HAP-1 (cell line): Measurements from ENCODE around the gene CHCHD3.

ENCODE experiments used
- DNase-seq, 2 experiments: peaks; one replicate each; pipeline ENCODE4 v3.0.0-alpha.2; 2016 to 2020; ENCODE audit warnings: low spot score in 2 of 2
- H3K27me3 ChIP-seq: fragments of 250-450 bp; sonication (Bioruptor Pico); 2 replicates; pipeline ENCODE4 v1.5.1; 2020; ENCODE audit warnings: low read depth, mild to moderate bottlenecking, moderate library complexity
- H3K36me3 ChIP-seq: fragments of 250-450 bp; sonication (Bioruptor Pico); replicated peaks from 2 replicates; pipeline ENCODE4 v1.5.1; 2020; ENCODE audit warnings: mild to moderate bottlenecking
- H3K4me1 ChIP-seq: fragments of 250-450 bp; sonication (Bioruptor Pico); 2 replicates; pipeline ENCODE4 v1.5.1; 2020; ENCODE audit warnings: mild to moderate bottlenecking
- H3K4me3 ChIP-seq: fragments of 250-450 bp; sonication (Bioruptor Pico); 2 replicates; pipeline ENCODE4 v1.5.1; 2020; ENCODE audit warnings: mild to moderate bottlenecking, moderate library complexity
- H3K9me3 ChIP-seq: fragments of 250-450 bp; sonication (Bioruptor Pico); 2 replicates; pipeline ENCODE4 v1.5.1; 2020; ENCODE audit warnings: mild to moderate bottlenecking, moderate library complexity
- in situ Hi-C: fragments of 300-500 bp; cut with MboI; formaldehyde crosslinking; loops from 3 replicates; pipeline ENCODE4 v1.14.3; 2020; ENCODE audit warnings: low sequenced_read_pairs, inconsistent platforms, mixed read lengths

CHCHD3 gene

GRCh38 chr7:132768099-132768498, 313.8 kb downstream of the CHCHD3 start:
- in situ Hi-C loops, result no loop called here

DNA sequence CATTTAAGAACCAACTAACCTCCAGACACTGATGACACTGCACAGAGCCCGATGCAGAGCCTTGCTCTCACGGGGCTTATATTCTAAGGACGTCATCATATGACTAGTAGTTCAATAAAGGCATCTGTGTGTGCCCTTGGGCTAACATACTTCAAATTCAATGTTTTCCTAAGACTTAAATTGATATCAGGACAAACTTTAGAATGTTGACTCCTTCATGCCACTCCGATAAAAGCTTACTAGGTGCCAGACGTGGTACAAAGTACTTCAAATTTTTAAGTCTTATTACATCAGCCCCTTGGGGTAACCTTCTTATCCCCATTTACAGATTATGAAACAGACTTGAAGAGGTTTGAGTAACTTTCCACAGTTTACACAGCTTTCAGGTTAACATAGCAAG, 314.5 kb downstream of the CHCHD3 start:
- H3K36me3 ChIP-seq, result no peaks in the 10 kb centered on the region
- no peaks in the 10 kb centered on the region for H3K9me3 ChIP-seq
- peaks cover 36% of the 10 kb centered on the region for H3K27me3 ChIP-seq
- in situ Hi-C loops, result no loop called here
- no peak for DNase-seq
- no peaks in the 10 kb centered on the region for H3K4me1 ChIP-seq
- H3K4me3 ChIP-seq, result no peak overlapping the region

More at GRCh38 chr7:132768099-132768498, 313.8 kb downstream of the CHCHD3 start:
- DNase-seq, result no peak
- H3K36me3 ChIP-seq, result no peaks in the 10 kb centered on the region
- H3K4me1 ChIP-seq, result no peaks in the 10 kb centered on the region
- peaks cover 29% of the 10 kb centered on the region for H3K27me3 ChIP-seq
- no peak overlapping the region for H3K4me3 ChIP-seq
- no peaks in the 10 kb centered on the region for H3K9me3 ChIP-seq

GRCh38 chr7:132766660-132767059, 315.2 kb downstream of the CHCHD3 start:
- DNase-seq, result no peak
- Histone ChIP-seq H3K4me3 (no peak overlapping the region), H3K36me3 (no peaks in the 10 kb centered on the region), H3K9me3 (no peaks in the 10 kb centered on the region), H3K4me1 (no peaks in the 10 kb centered on the region), H3K27me3 (peaks cover 40% of the 10 kb centered on the region)
- in situ Hi-C loops, result no loop called here

DNA sequence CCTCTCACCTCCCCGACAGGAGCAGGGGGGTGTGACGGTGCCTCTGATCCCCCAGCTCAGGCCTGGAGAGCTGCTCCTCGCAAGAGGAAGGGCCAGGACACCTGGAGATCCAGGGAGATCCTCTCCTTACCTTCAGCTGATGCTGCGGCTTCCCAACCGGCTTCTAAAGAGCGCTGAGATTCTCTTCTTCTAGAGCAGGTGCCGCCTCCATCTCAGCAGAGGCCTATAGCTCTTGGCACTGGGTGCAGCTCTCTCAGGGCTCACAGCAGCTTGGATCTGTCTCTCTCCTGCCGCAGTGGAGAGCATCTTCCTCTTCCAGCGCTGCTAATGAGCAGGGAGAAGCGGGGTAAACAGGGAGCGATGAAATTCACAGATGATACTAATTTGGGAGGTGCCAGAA, 316.0 kb downstream of the CHCHD3 start:
- in situ Hi-C loops, result no loop called here

DNA sequence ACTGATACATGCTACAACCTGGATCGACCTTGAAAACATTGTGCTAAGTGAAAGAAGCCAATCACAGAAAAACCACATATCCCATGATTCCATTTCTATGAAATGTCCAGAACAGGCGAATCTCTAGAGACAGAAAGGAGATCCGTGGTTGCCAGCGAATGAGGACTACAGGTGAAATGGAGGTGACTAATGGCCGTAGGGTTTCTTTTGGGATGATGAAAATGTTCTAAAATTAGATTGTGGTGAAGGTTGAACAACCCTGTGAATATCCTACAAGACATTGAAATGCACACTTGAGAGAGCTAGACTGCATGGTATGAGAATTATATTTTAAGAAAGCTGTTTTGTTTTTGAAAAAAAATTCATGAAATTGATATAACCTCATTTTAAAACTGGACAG, 317.1 kb downstream of the CHCHD3 start:
- H3K27me3 ChIP-seq, result peaks cover 55% of the 10 kb centered on the region
- no peak for DNase-seq
- in situ Hi-C loops, result no loop called here
- H3K4me1 ChIP-seq, result no peaks in the 10 kb centered on the region
- H3K4me3 ChIP-seq, result no peak overlapping the region
- no peaks in the 10 kb centered on the region for H3K36me3 ChIP-seq
- no peaks in the 10 kb centered on the region for H3K9me3 ChIP-seq

More for the DNA sequence above, 316.0 kb downstream of the CHCHD3 start:
- Histone ChIP-seq H3K9me3 (no peaks in the 10 kb centered on the region), H3K36me3 (no peaks in the 10 kb centered on the region), H3K4me1 (no peaks in the 10 kb centered on the region), H3K27me3 (peaks cover 45% of the 10 kb centered on the region), H3K4me3 (no peak overlapping the region)
- DNase-seq, result no peak

- Histone ChIP-seq H3K9me3 (no peaks in the 10 kb centered on the region), H3K27me3 (peaks cover 77% of the 10 kb centered on the region), H3K36me3 (no peaks in the 10 kb centered on the region), H3K4me3 (no peak overlapping the region), H3K4me1 (no peaks in the 10 kb centered on the region)
- in situ Hi-C loops, result no loop called here
- DNase-seq, result no peak
Observed at GRCh38 chr7:132760866-132761265, 321.0 kb downstream of the CHCHD3 start.

GRCh38 chr7:132760244-132760623, 321.7 kb downstream of the CHCHD3 start:
- in situ Hi-C loops, result no loop called here
- H3K9me3 ChIP-seq, result no peaks in the 10 kb centered on the region
- no peaks in the 10 kb centered on the region for H3K4me1 ChIP-seq
- H3K4me3 ChIP-seq, result no peak overlapping the region
- DNase-seq, result no peak
- peaks cover 78% of the 10 kb centered on the region for H3K27me3 ChIP-seq
- no peaks in the 10 kb centered on the region for H3K36me3 ChIP-seq

DNA sequence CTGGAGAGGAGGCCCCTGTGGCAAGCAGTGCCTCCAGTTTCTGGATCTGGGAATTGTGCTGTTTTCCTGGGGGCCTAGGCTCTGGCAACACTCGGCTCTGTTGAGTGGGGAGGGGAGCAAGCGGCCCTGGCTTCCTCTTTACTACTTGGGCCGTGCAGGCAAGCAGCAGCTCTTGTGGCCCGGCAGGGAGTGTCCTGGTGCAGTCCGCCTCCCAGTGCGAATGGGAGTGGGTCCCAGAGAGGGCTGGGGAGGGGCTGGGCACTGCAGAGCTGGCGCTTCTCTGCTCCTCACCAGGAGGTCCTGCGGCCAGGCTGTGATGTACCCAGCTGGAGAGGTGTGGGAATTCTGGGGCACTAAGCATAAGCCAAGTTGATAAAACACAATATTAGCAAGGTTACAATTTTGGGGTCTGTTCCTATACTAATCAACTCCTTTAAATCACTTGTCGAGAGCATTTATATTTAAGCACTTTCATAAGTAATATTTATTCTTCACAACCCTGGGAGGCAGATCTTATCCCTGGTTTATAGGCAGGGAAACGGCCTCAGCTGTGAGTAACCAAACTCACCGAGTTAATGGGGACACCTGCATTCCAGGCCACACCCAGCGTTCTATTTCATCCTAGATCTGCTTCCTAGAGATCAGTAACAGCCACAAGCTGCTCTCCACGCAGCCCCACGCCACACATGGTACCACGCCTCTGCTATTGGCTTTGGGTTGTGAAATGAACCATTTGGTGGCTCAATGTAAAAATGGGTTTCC, 322.2 kb downstream of the CHCHD3 start:
- H3K4me1 ChIP-seq, result no peaks in the 10 kb centered on the region
- DNase-seq, result no peak
- peaks cover 79% of the 10 kb centered on the region for H3K27me3 ChIP-seq
- H3K9me3 ChIP-seq, result no peaks in the 10 kb centered on the region
- no peak overlapping the region for H3K4me3 ChIP-seq
- in situ Hi-C loops, result no loop called here
- H3K36me3 ChIP-seq, result no peaks in the 10 kb centered on the region

- H3K27me3 ChIP-seq, result peaks cover 81% of the 10 kb centered on the region
- no peaks in the 10 kb centered on the region for H3K4me1 ChIP-seq
- H3K36me3 ChIP-seq, result no peaks in the 10 kb centered on the region
- no peak overlapping the region for H3K4me3 ChIP-seq
- in situ Hi-C loops, result no loop called here
- no peak for DNase-seq
- H3K9me3 ChIP-seq, result no peaks in the 10 kb centered on the region
Observed at GRCh38 chr7:132758986-132759385, 322.9 kb downstream of the CHCHD3 start.

DNA sequence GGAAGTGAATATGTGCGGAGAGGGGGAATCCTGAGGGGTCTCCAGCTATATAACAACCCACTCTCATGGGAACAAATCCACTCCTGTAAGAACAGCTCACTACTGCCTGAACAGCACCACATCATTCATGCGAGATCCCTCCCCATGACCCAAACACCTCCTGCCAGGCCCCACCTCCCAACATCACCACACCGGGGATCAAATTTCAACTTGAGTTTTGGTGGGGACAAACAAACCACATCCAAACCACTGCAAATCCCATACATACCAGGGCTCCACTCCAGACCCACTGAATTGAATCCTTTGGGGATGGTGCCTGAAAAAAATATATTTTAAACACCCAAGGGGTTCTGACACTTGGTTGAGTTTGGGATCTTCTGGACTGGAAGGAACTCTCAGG, 324.1 kb downstream of the CHCHD3 start:
- Histone ChIP-seq H3K4me3 (no peak overlapping the region), H3K36me3 (no peaks in the 10 kb centered on the region), H3K4me1 (peaks cover 3% of the 10 kb centered on the region; the same call in 1 of the 2 replicates), H3K9me3 (no peaks in the 10 kb centered on the region), H3K27me3 (peaks cover 84% of the 10 kb centered on the region)
- in situ Hi-C loops, result no loop called here
- no peak for DNase-seq

DNA sequence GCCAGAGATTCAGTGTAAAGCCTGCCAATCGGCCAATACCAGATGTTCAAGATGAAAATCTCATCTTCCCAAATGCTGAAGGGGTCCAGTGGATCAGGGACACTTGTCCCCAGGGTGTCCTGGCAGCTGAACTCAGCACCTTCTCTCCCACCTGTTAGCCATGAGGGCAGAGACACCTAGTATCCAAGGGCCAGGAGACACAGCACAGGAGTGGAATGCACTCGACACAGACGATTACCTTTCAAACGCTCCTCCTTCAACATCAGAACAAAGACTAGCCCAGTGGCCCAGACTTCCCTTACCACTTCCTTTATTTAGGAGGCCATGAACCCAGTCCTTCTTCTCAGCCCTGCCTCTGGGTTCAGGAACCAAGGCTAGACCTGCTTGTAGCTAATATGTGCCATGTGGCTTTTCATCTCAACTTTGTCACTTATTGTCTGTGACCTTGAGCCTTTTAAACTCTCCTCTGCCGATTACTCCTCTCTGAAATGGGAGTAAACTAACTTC, 325.4 kb downstream of the CHCHD3 start:
- peaks cover 9% of the 10 kb centered on the region; the same call in 1 of the 2 replicates for H3K4me1 ChIP-seq
- H3K36me3 ChIP-seq, result no peaks in the 10 kb centered on the region
- H3K4me3 ChIP-seq, result no peak overlapping the region
- in situ Hi-C loops, result no loop called here
- peaks cover 80% of the 10 kb centered on the region for H3K27me3 ChIP-seq
- no peak for DNase-seq
- no peaks in the 10 kb centered on the region for H3K9me3 ChIP-seq

DNA sequence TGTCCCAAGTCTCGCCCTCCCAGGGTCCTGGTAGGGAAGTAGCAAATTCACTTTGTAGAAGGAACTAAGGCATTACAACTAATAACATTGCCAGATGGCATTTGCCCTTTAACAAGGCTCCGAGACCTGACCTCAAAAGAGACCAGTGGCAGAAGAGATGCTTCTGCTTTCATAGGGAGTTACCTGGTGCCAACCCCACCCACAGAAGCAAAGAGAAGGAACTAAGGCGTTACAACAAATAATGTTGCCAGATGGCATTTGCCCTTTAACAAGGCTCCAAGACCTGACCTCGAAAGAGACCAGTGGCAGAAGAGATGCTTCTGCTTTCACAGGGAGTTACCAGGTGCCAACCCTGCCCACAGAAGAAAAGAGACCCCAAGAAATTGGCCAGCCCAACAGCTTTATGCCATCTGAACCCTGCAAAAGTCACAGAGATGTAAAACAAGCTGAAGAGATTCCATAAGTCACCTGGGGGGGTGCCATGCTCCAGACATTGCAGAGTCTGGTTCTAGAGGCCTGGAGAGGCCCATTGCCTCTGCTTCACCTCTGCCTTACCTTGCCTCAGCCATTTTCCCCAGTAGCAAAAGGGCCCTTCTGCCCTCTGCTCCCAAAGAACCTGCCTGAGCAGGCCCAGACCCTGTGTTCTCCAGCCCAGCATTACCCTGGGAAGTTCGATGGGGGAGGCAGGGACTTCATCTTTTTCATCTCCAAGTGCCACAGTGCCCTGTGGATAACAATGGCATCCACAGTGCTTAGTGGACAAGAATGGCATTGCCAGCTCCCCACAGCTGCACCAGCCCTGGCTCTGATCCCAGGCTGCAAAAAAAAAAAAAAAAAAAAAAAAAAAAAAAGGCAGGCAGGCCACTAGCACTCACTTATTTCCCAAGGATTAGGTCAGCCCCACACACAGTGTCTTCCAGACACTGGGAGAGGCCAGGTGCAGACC, 326.1 kb downstream of the CHCHD3 start:
- Histone ChIP-seq H3K4me3 (no peak overlapping the region), H3K27me3 (peaks cover 83% of the 10 kb centered on the region), H3K4me1 (peaks cover 9% of the 10 kb centered on the region; the same call in 1 of the 2 replicates), H3K9me3 (no peaks in the 10 kb centered on the region), H3K36me3 (no peaks in the 10 kb centered on the region)
- in situ Hi-C loops, result no loop called here
- DNase-seq, result no peak

DNA sequence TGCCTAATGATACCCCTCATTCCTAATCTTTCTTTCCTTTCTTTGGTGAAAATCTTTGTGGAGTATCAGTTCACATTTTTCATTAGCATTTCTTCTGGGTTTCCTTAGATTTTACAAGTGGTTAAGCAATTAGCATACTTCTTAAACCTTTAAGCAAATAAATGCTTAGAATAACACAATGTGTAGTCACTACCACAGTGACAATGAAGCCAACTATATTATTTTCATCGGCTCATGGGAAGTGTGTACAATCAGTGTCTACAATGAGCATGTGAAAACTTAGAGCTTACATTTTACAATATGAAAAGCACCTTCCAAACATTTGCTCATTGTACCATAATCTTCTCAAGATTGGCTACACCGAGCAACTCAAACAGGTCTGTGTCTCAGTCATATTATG, 329.5 kb downstream of the CHCHD3 start:
- H3K9me3 ChIP-seq, result no peaks in the 10 kb centered on the region
- H3K4me1 ChIP-seq, result peaks cover 9% of the 10 kb centered on the region; the same call in 1 of the 2 replicates
- H3K27me3 ChIP-seq, result peaks cover 83% of the 10 kb centered on the region
- H3K4me3 ChIP-seq, result no peak overlapping the region
- in situ Hi-C loops, result no loop called here
- DNase-seq, result peak; percentile 13 to 95
- H3K36me3 ChIP-seq, result no peaks in the 10 kb centered on the region

DNA sequence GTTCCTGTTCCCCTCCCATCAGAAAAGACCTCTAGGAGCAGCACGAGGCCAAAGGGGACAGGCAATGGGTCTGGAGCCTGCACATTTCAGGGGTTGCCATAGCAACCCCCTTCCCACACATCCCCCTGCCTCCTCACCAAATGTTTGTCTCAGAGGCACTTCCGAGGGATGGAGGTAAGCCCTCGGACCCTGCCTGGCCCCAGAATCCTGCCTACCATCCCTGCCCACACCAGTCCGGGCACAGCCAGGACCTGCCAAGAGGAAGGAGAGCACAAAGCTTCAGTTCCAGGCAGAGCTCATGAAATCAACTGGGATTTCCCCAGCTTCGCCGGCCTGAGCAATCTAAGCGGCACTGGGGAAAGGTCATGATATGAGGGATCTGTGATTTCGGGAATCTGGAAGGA, 330.6 kb downstream of the CHCHD3 start:
- peaks cover 9% of the 10 kb centered on the region; the same call in 1 of the 2 replicates for H3K4me1 ChIP-seq
- H3K36me3 ChIP-seq, result no peaks in the 10 kb centered on the region
- no peaks in the 10 kb centered on the region for H3K9me3 ChIP-seq
- DNase-seq, result no peak
- in situ Hi-C loops, result no loop called here
- no peak overlapping the region for H3K4me3 ChIP-seq
- H3K27me3 ChIP-seq, result peaks cover 74% of the 10 kb centered on the region
